GOT3 (cell line): ENCODE data around the gene KRTAP4-7.
"Not testable (repeated sequence)": the region's sequence is repeated elsewhere in the genome, so short reads cannot be mapped to it uniquely, and the experiment has no call there.

ENCODE experiments used
- DNase-seq: peaks from one replicate; lab custom pipeline; 2025; ENCODE audit warnings: mixed read lengths; lab: John Stamatoyannopoulos, UW

The KRTAP4-7 gene

GRCh38 chr17:41065016-41065689 is 18.8 kb upstream of the KRTAP4-7 start:
- DNase-seq = not testable (repeated sequence)

- DNase-seq = no peak
Measured at GRCh38 chr17:41065829-41066624, 17.9 kb upstream of the KRTAP4-7 start, which contains the start of gene KRTAP2-4. Gene KRTAP2-4, minus strand, starts transcription at chr17:41065879. Its CDS starts 34 bp downstream, at chr17:41065845.

- DNase-seq = no peak
Measured at GRCh38 chr17:41067281-41067680, 16.7 kb upstream of the KRTAP4-7 start.

GRCh38 chr17:41069031-41069430 is 14.9 kb upstream of the KRTAP4-7 start:
- DNase-seq = no peak

- no peak for DNase-seq
Measured at GRCh38 chr17:41071606-41072360, 12.2 kb upstream of the KRTAP4-7 start.

- no peak for DNase-seq
Measured at GRCh38 chr17:41073676-41074075, 10.3 kb upstream of the KRTAP4-7 start.

- DNase-seq = no peak
Measured at GRCh38 chr17:41076788-41077187, 7.2 kb upstream of the KRTAP4-7 start.

- no peak for DNase-seq
Measured at GRCh38 chr17:41082626-41083025, 1.3 kb upstream of the KRTAP4-7 start.

- not testable (repeated sequence) for DNase-seq
Measured at GRCh38 chr17:41083427-41083826, 523 bp upstream of the KRTAP4-7 start.

- DNase-seq = not testable (repeated sequence)
Measured at GRCh38 chr17:41088760-41089352, 4.9 kb downstream of the KRTAP4-7 start.

- no peak for DNase-seq
Measured at GRCh38 chr17:41096055-41096454, 12.1 kb downstream of the KRTAP4-7 start.

GRCh38 chr17:41098042-41098441 is 14.1 kb downstream of the KRTAP4-7 start, which contains the start of gene KRTAP4-8:
Gene KRTAP4-8, minus strand, starts transcription at chr17:41098142. Its CDS starts 58 bp downstream, at chr17:41098084.
- DNase-seq = no peak

GRCh38 chr17:41098481-41098880 is 14.5 kb downstream of the KRTAP4-7 start:
- no peak for DNase-seq

- DNase-seq = not testable (repeated sequence)
Measured at GRCh38 chr17:41099682-41100480, 15.9 kb downstream of the KRTAP4-7 start.

GRCh38 chr17:41101586-41102259 is 17.8 kb downstream of the KRTAP4-7 start, which contains the start of gene KRTAP4-16:
Gene KRTAP4-16, minus strand, starts transcription at chr17:41102209. Its CDS starts 0 bp downstream, at chr17:41102209.
- no peak for DNase-seq

- no peak for DNase-seq
Measured at GRCh38 chr17:41103896-41104295, 19.9 kb downstream of the KRTAP4-7 start.

GRCh38 chr17:41104386-41105038 is 20.6 kb downstream of the KRTAP4-7 start:
- not testable (repeated sequence) for DNase-seq

GRCh38 chr17:41105347-41105746 is 21.4 kb downstream of the KRTAP4-7 start, which contains the start of gene KRTAP4-9:
Gene KRTAP4-9, plus strand, starts transcription at chr17:41105389. Its CDS starts 0 bp downstream, at chr17:41105389.
- not testable (repeated sequence) for DNase-seq

- DNase-seq = no peak
Measured at GRCh38 chr17:41107941-41108450, 24.0 kb downstream of the KRTAP4-7 start.
